ENCODE data around the gene IQGAP2. TPM values are rescaled to one million over a fixed set of nuclear protein-coding genes. Genes with fewer than 3 reads are reported as not detected.

The IQGAP2 gene
- total and polyA plus RNA-seq, 2 of the 8 experiments (the other 6 are each of a cell fraction or from before 2014, with no cell fraction given) = 19.7 to 66.0 TPM

- TF ChIP-seq CBX8 (IDR thresholded peaks at IDR 0.05; ENCODE audit: borderline replicate concordance, low read depth, low read length) = no peak
- no peak for TF ChIP-seq MAX (IDR thresholded peaks at IDR 0.05)
- no peak for TF ChIP-seq RXRA (IDR thresholded peaks at IDR 0.05; ENCODE audit: insufficient read depth, low read depth, low read length)
- TF ChIP-seq TCF12 (IDR thresholded peaks at IDR 0.05; ENCODE audit: low read depth, low read length) = no peak
- TF ChIP-seq SRF (IDR thresholded peaks at IDR 0.05; ENCODE audit: low read depth, low read length) = no peak
- TF ChIP-seq CHD7 (IDR thresholded peaks at IDR 0.05; ENCODE audit: insufficient replicate concordance, low read length) = peak; percentile 66
- no peak for TF ChIP-seq CTBP2 (IDR thresholded peaks at IDR 0.05; ENCODE audit: borderline replicate concordance, insufficient read depth, insufficient read length, low read length)
These were observed 87.0 kb downstream of the IQGAP2 start (continued) for GRCh38 chr5:76489877-76490688.

All from H1 (cell line).